Gastrocnemius medialis (tissue), 4 donors: ENCODE results near the gene AGXT2.

Source experiments
- CTCF ChIP-seq, 5 experiments: fragments of 450-650 bp in 3 of 5; fragments of 200-600 bp in 2 of 5; sonication (generic) in 2 of 5; IDR thresholded peaks in 4 of 5; conservative IDR thresholded peaks in 1 of 5; 1 replicate in 4 of 5; 2 replicates in 1 of 5; pipeline ENCODE4 v1.5.1; 2016 to 2019; ENCODE audit warnings: antibody characterized with exemption in 5 of 5, mild to moderate bottlenecking in 3 of 5, moderate library complexity in 3 of 5
- POLR2A ChIP-seq, 2 donors: fragments of 450-650 bp; IDR thresholded peaks; one replicate each; pipeline ENCODE4 v1.6.1; 2017; ENCODE audit warnings: antibody characterized with exemption in 2 of 2, mild to moderate bottlenecking in 2 of 2, moderate library complexity in 2 of 2

GRCh38 chr5:35066260-35066795, 18.6 kb upstream of the AGXT2 start:
- TF ChIP-seq CTCF (IDR thresholded peaks at IDR 0.05 in 4 of 5, conservative IDR thresholded peaks at IDR 0.05 in 1 of 5) = no peak
- TF ChIP-seq POLR2A (IDR thresholded peaks at IDR 0.05) = no peak
